GM21381 (cell line): Measurements from ENCODE around the gene HPSE2.

Experiments
- ATAC-seq: cut with Tn5 transposase; IDR thresholded peaks from one replicate; pipeline ENCODE4 v1.9.1; 2021; ENCODE audit warnings: mild to moderate bottlenecking, moderate library complexity; ENCODE audit not compliant: unreplicated experiment

HPSE2 gene

GRCh38 chr10:98855403-98856189 lies 380.1 kb downstream of the HPSE2 start:
- ATAC-seq = no peak

GRCh38 chr10:98852686-98853085 lies 383.0 kb downstream of the HPSE2 start:
- no peak for ATAC-seq

GRCh38 chr10:98848361-98848760 lies 387.3 kb downstream of the HPSE2 start:
- ATAC-seq = no peak

GRCh38 chr10:98846787-98847186 lies 388.9 kb downstream of the HPSE2 start:
- no peak for ATAC-seq

- ATAC-seq = no peak
Observed at GRCh38 chr10:98833542-98833941, 402.1 kb downstream of the HPSE2 start.

GRCh38 chr10:98832738-98833137 lies 402.9 kb downstream of the HPSE2 start:
- no peak for ATAC-seq

GRCh38 chr10:98832196-98832595 lies 403.5 kb downstream of the HPSE2 start:
- ATAC-seq = no peak

GRCh38 chr10:98831391-98831790 lies 404.3 kb downstream of the HPSE2 start:
- ATAC-seq = no peak

GRCh38 chr10:98825741-98826140 lies 409.9 kb downstream of the HPSE2 start:
- no peak for ATAC-seq

- ATAC-seq = no peak
Observed at GRCh38 chr10:98817396-98817795, 418.3 kb downstream of the HPSE2 start.

GRCh38 chr10:98815039-98815885 lies 420.4 kb downstream of the HPSE2 start:
- ATAC-seq = no peak

- ATAC-seq = no peak
Observed at GRCh38 chr10:98814470-98814869, 421.2 kb downstream of the HPSE2 start.

- ATAC-seq = no peak
Observed at GRCh38 chr10:98808282-98808892, 427.3 kb downstream of the HPSE2 start.

GRCh38 chr10:98800263-98800662 lies 435.4 kb downstream of the HPSE2 start:
- no peak for ATAC-seq

- no peak for ATAC-seq
Observed at GRCh38 chr10:98795467-98795866, 440.2 kb downstream of the HPSE2 start.

GRCh38 chr10:98790817-98791216 lies 444.8 kb downstream of the HPSE2 start:
- ATAC-seq = no peak

- no peak for ATAC-seq
Observed at GRCh38 chr10:98778277-98778759, 457.3 kb downstream of the HPSE2 start.

GRCh38 chr10:98758463-98758862 lies 477.2 kb downstream of the HPSE2 start:
- no peak for ATAC-seq

GRCh38 chr10:98748298-98748697 lies 487.4 kb downstream of the HPSE2 start:
- no peak for ATAC-seq

GRCh38 chr10:98745645-98746044 lies 490.0 kb downstream of the HPSE2 start:
- no peak for ATAC-seq

GRCh38 chr10:98720551-98720950 lies 515.1 kb downstream of the HPSE2 start:
- ATAC-seq = no peak
